ENCODE results near the gene UNC13B. TPM values are rescaled to one million over a fixed set of nuclear protein-coding genes. Genes with fewer than 3 reads are reported as not detected.

The UNC13B gene
- total and polyA plus RNA-seq, 2 donors (not counting 1 experiment from before 2014, with no cell fraction given), result 0.19 to 0.25 TPM

DNA sequence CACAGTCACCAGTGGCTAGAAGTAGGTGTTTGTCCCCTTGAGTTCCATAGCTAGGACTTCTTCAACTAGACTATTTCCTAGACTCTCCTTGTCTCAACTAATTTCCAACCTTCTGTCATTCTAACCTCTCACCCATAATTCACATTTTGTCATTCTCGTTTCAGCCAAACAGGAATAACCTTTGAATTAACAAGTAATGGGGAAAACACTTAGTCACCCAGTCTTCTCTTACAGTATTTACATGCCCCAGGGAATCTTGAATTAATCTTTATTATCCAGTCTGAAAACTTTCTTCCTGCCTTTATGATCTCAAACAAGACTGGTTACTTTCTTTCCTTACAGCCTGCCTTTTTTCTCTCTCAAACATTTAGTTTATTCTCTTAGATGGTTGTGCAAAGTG, 264.8 kb downstream of the UNC13B start:
- WGBS (ENCODE audit: insufficient coverage), result no CpG with 5 or more reads among the region's 1 CpG
- H3K9ac ChIP-seq (ENCODE audit: low read length), result no peak overlapping the region
- intact Hi-C loops (cut with micrococcal nuclease), result no loop called here
- H4K20me1 ChIP-seq (ENCODE audit: control insufficient read depth, insufficient read depth, low read length, poor library complexity, severe bottlenecking), result no peaks in the 10 kb centered on the region
- ChIA-PET CTCF (no interaction called here), POLR2A (no interaction called here)
- H3K27me3 ChIP-seq (replicated peaks in 1 of 4; ENCODE audit: control extremely low read depth in 1 of 4, control insufficient read depth in 3 of 4, insufficient read depth in 4 of 4, low read length in 3 of 4), result peaks cover 0 to 13% (median 0%) of the 10 kb centered on the region in 4 experiments
- no peak overlapping the region for H3K4me3 Mint-ChIP-seq
- no peaks in the 10 kb centered on the region for H3K4me1 Mint-ChIP-seq
- no peaks in the 10 kb centered on the region for H3K79me2 ChIP-seq (ENCODE audit: control insufficient read depth, insufficient read depth, low read length)
- no peak overlapping the region for H3K27ac ChIP-seq (ENCODE audit: low read length in 2 of 2)
- H3K4me3 ChIP-seq (ENCODE audit: control extremely low read depth in 1 of 5, extremely low read depth in 1 of 5, insufficient read depth in 1 of 5, low read depth in 2 of 5, low read length in 4 of 5), result no peak overlapping the region
- H3K27ac Mint-ChIP-seq, result no peak overlapping the region
- no peaks in the 10 kb centered on the region for H3K36me3 ChIP-seq (replicated peaks in 1 of 2; ENCODE audit: control extremely low read depth in 1 of 2, control insufficient read depth in 1 of 2, extremely low read depth in 1 of 2, insufficient read depth in 2 of 2, low read length in 1 of 2)
- H2AFZ ChIP-seq (ENCODE audit: insufficient read depth, low read depth, low read length, poor library complexity, severe bottlenecking), result no peak overlapping the region
- peaks cover 0 to 6% (median 3%) of the 10 kb centered on the region in 3 donors for H3K9me3 ChIP-seq (ENCODE audit: control extremely low read depth in 1 of 3, control insufficient read depth in 2 of 3, insufficient read depth in 1 of 3, low read length in 2 of 3)
- H3K9me3 Mint-ChIP-seq (ENCODE audit: insufficient read depth), result no peaks in the 10 kb centered on the region
- no peaks in the 10 kb centered on the region for H3K4me1 ChIP-seq (ENCODE audit: control insufficient read depth in 2 of 2, insufficient read depth in 2 of 2, low read length in 2 of 2)
- no peak overlapping the region for H3K4me2 ChIP-seq (replicated peaks; ENCODE audit: low read depth, low read length, poor library complexity, severe bottlenecking)
- DNase-seq, result no peak
- no peak for ATAC-seq (ENCODE audit: low read depth)
- H3K27me3 Mint-ChIP-seq, result peaks cover 45% of the 10 kb centered on the region
- TF ChIP-seq, protein P1, sequence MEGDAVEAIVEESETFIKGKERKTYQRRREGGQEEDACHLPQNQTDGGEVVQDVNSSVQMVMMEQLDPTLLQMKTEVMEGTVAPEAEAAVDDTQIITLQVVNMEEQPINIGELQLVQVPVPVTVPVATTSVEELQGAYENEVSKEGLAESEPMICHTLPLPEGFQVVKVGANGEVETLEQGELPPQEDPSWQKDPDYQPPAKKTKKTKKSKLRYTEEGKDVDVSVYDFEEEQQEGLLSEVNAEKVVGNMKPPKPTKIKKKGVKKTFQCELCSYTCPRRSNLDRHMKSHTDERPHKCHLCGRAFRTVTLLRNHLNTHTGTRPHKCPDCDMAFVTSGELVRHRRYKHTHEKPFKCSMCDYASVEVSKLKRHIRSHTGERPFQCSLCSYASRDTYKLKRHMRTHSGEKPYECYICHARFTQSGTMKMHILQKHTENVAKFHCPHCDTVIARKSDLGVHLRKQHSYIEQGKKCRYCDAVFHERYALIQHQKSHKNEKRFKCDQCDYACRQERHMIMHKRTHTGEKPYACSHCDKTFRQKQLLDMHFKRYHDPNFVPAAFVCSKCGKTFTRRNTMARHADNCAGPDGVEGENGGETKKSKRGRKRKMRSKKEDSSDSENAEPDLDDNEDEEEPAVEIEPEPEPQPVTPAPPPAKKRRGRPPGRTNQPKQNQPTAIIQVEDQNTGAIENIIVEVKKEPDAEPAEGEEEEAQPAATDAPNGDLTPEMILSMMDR (IDR thresholded peaks at IDR 0.05), result no peak
- TF ChIP-seq EZH2 (IDR thresholded peaks at IDR 0.05; ENCODE audit: borderline replicate concordance, insufficient read depth, low read depth, low read length, poor library complexity, severe bottlenecking), result no peak

- intact Hi-C loops (cut with micrococcal nuclease), result no loop called here
- POLR2A ChIA-PET, result no interaction called here
- no peak for TF ChIP-seq EZH2 (IDR thresholded peaks at IDR 0.05; ENCODE audit: borderline replicate concordance, insufficient read depth, low read depth, low read length, poor library complexity, severe bottlenecking)
- TF ChIP-seq, protein P1 (IDR thresholded peaks at IDR 0.05), result no peak
Observed at GRCh38 chr9:35431467-35431866, 269.7 kb downstream of the UNC13B start.

More at GRCh38 chr9:35431467-35431866, 269.7 kb downstream of the UNC13B start:
- ATAC-seq (ENCODE audit: low read depth), result no peak
- Histone ChIP-seq H3K36me3 (replicated peaks in 1 of 2; ENCODE audit: control extremely low read depth in 1 of 2, control insufficient read depth in 1 of 2, extremely low read depth in 1 of 2, insufficient read depth in 2 of 2, low read length in 1 of 2) (no peaks in the 10 kb centered on the region), H3K4me1 (ENCODE audit: control insufficient read depth in 2 of 2, insufficient read depth in 2 of 2, low read length in 2 of 2) (no peaks in the 10 kb centered on the region), H4K20me1 (ENCODE audit: control insufficient read depth, insufficient read depth, low read length, poor library complexity, severe bottlenecking) (no peaks in the 10 kb centered on the region), H3K27ac (ENCODE audit: low read length in 2 of 2) (no peak overlapping the region), H3K27me3 (replicated peaks in 1 of 4; ENCODE audit: control extremely low read depth in 1 of 4, control insufficient read depth in 3 of 4, insufficient read depth in 4 of 4, low read length in 3 of 4) (peaks cover 0 to 8% (median 0%) of the 10 kb centered on the region in 4 experiments), H3K79me2 (ENCODE audit: control insufficient read depth, insufficient read depth, low read length) (no peaks in the 10 kb centered on the region), H3K4me2 (replicated peaks; ENCODE audit: low read depth, low read length, poor library complexity, severe bottlenecking) (no peak overlapping the region), H2AFZ (ENCODE audit: insufficient read depth, low read depth, low read length, poor library complexity, severe bottlenecking) (no peak overlapping the region), H3K4me3 (ENCODE audit: control extremely low read depth in 1 of 5, extremely low read depth in 1 of 5, insufficient read depth in 1 of 5, low read depth in 2 of 5, low read length in 4 of 5) (no peak overlapping the region), H3K9ac (ENCODE audit: low read length) (no peak overlapping the region), H3K9me3 (ENCODE audit: control extremely low read depth in 1 of 3, control insufficient read depth in 2 of 3, insufficient read depth in 1 of 3, low read length in 2 of 3) (peaks cover 0 to 6% (median 3%) of the 10 kb centered on the region in 3 donors)
- Mint-ChIP-seq H3K27ac (no peak overlapping the region), H3K4me3 (no peak overlapping the region), H3K4me1 (no peaks in the 10 kb centered on the region), H3K27me3 (peaks cover 42% of the 10 kb centered on the region), H3K9me3 (ENCODE audit: insufficient read depth) (no peaks in the 10 kb centered on the region)
- whole genome bisulfite sequencing (ENCODE audit: insufficient coverage), result no CpG with 5 or more reads among the region's 1 CpG
- CTCF ChIA-PET, result no interaction called here
- no peak for DNase-seq

Data from B cell (primary cell).